ENCODE measurements around the gene ACY1. TPM values are rescaled to one million over a fixed set of nuclear protein-coding genes. Genes with fewer than 3 reads are reported as not detected.

The ACY1 gene
- total and polyA plus RNA-seq, 2 of the 13 experiments (the other 11 are each of a cell fraction or from before 2014, with no cell fraction given), result 113 to 162 TPM

GRCh38 chr3:51982838-51983577 lies at the start of gene ACY1 (continued):
- TF ChIP-seq JUNB (CRISPR knock-in tag; IDR thresholded peaks at IDR 0.05; ENCODE audit: borderline replicate concordance), result no peak
- TF ChIP-seq ZNF382 (CRISPR knock-in tag; IDR thresholded peaks at IDR 0.05; ENCODE audit: borderline replicate concordance), result no peak
- no peak for TF ChIP-seq SOX6 (IDR thresholded peaks at IDR 0.05)
- TF ChIP-seq SOX6 (CRISPR knock-in tag; IDR thresholded peaks at IDR 0.05), result peak; percentile 43; the same call in 1 of the 2 replicates
- no peak for TF ChIP-seq HNRNPL (IDR thresholded peaks at IDR 0.05; ENCODE audit: low read depth, low read length)
- peak; percentile 19 to 73; a peak in 3 of 4 replicates for TF ChIP-seq EP300 (IDR thresholded peaks at IDR 0.05; ENCODE audit: low read depth in 2 of 2, low read length in 2 of 2)
- TF ChIP-seq EP300 (CRISPR knock-in tag; IDR thresholded peaks at IDR 0.05; ENCODE audit: borderline replicate concordance), result 0 out of 2 replicates have a peak, but pooled peaks have one; percentile 44
- TF ChIP-seq PAXIP1 (CRISPR knock-in tag; conservative IDR thresholded peaks at IDR 0.05), result peak; percentile 83
- no peak for TF ChIP-seq ZBTB39 (CRISPR knock-in tag; IDR thresholded peaks at IDR 0.05)
- TF ChIP-seq NR0B2 (CRISPR knock-in tag; IDR thresholded peaks at IDR 0.05), result peak; percentile 50
- peak; percentile 73 for TF ChIP-seq TARDBP (CRISPR knock-in tag; IDR thresholded peaks at IDR 0.05)
- TF ChIP-seq TAF15 (IDR thresholded peaks at IDR 0.05; ENCODE audit: low read depth, low read length, poor library complexity, severe bottlenecking), result no peak
- no peak; the same call in 1 of the 2 replicates for TF ChIP-seq ZNF317 (CRISPR knock-in tag; IDR thresholded peaks at IDR 0.05)
- peak; percentile 99 for TF ChIP-seq ARNTL (CRISPR knock-in tag; IDR thresholded peaks at IDR 0.05)
- TF ChIP-seq FOXK1 (CRISPR knock-in tag; IDR thresholded peaks at IDR 0.05; ENCODE audit: borderline replicate concordance, low read depth), result peak; percentile 56; the same call in 1 of the 2 replicates
- peak; percentile 65; the same call in 1 of the 2 replicates for TF ChIP-seq ZNF777 (CRISPR knock-in tag; IDR thresholded peaks at IDR 0.05)
- no peak for TF ChIP-seq PLRG1 (conservative IDR thresholded peaks at IDR 0.05)
- TF ChIP-seq PPARG (CRISPR knock-in tag; conservative IDR thresholded peaks at IDR 0.05), result 0 out of 2 replicates have a peak, but pooled peaks have one; percentile 46
- TF ChIP-seq HNF1B (CRISPR knock-in tag; IDR thresholded peaks at IDR 0.05), result peak; percentile 91
- no peak for TF ChIP-seq TCF12 (IDR thresholded peaks at IDR 0.05)
- peak; percentile 68; the same call in 1 of the 2 replicates for TF ChIP-seq TCF12 (CRISPR knock-in tag; IDR thresholded peaks at IDR 0.05)
- TF ChIP-seq ZNF768 (CRISPR knock-in tag; IDR thresholded peaks at IDR 0.05), result peak; percentile 14; the same call in 1 of the 2 replicates

Data from HepG2 (cell line).